Endothelial cell (in vitro differentiated cells): Measurements from ENCODE around the gene MFSD12. TPM values are rescaled to one million over a fixed set of nuclear protein-coding genes. Genes with fewer than 3 reads are reported as not detected.

Experiments
- DNase-seq: peaks from one replicate; pipeline ENCODE4 v3.0.0; 2021; ENCODE audit warnings: low spot score
- H3K27ac Mint-ChIP-seq: one replicate; pipeline ENCODE4 v1.8.0; 2021; ENCODE audit warnings: mixed read lengths, inconsistent platforms; ENCODE audit not compliant: unreplicated experiment
- H3K27me3 Mint-ChIP-seq: one replicate; pipeline ENCODE4 v1.8.0; 2021; ENCODE audit warnings: mild to moderate bottlenecking, moderate library complexity, mixed read lengths, inconsistent platforms; ENCODE audit not compliant: unreplicated experiment
- H3K36me3 Mint-ChIP-seq: one replicate; pipeline ENCODE4 v1.8.0; 2021; ENCODE audit warnings: mild to moderate bottlenecking, low read depth, mixed read lengths, inconsistent platforms; ENCODE audit not compliant: unreplicated experiment
- H3K4me1 Mint-ChIP-seq: one replicate; pipeline ENCODE4 v1.8.0; 2021; ENCODE audit warnings: mild to moderate bottlenecking, mixed read lengths, inconsistent platforms; ENCODE audit not compliant: unreplicated experiment
- H3K4me3 Mint-ChIP-seq: one replicate; pipeline ENCODE4 v1.8.0; 2021; ENCODE audit warnings: mild to moderate bottlenecking, mixed read lengths, inconsistent platforms; ENCODE audit not compliant: unreplicated experiment
- H3K9me3 Mint-ChIP-seq: one replicate; pipeline ENCODE4 v1.8.0; 2021; ENCODE audit warnings: mixed read lengths, inconsistent platforms; ENCODE audit not compliant: unreplicated experiment
- total RNA-seq: library from RNA; stranded (reverse); fragmentation: NEBNext Ultra II Directional; extraction: Animal tissue kit (Norgen Biotek cat#: 25700); gene quantifications from one replicate; pipeline ENCODE4 v1.2.1, GENCODE V29; 2021; ENCODE audit not compliant: unreplicated experiment
- TF ChIP-seq, protein P1 (sequence below): fragments of 200-600 bp; sonication (generic); IDR thresholded peaks from one replicate; pipeline ENCODE4 v1.5.0; 2021; ENCODE audit warnings: antibody characterized with exemption; ENCODE audit not compliant: unreplicated experiment

MFSD12 gene
- total RNA-seq, 1 donor from 2014 or later = 54.5 TPM

DNA sequence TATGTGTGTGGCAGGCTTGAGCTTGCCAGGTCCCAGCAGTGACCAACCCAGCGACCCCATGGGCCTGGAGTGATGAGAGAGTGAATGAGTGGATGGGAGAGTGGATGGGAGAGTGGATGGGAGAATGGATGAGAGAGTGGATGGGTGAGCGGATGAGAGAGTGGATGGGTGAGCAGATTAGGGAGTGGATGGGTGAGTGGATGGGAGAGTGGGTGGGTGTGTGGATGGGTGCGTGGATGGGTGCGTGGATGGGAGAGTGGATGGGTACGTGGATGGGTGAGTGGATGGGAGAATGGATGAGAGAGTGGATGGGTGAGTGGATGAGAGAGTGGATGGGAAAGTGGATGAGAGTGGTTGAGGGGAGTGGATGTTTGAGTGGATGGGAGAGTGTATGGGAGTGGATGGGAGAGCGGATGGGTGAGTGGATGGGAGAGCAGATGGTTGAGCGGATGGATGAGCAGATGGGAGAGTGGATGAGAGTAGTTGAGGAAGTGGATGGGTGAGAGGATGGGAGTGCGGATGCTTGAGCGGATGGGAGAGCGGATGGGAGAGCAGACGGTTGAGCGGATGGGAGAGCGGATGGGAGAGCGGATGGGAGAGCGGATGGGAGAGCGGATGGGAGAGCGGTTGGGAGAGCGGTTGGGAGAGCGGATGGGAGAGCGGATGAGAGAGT is 28.7 kb downstream of the MFSD12 start:
- no peak for DNase-seq
- no peak overlapping the region for H3K4me3 Mint-ChIP-seq
- TF ChIP-seq, protein P1, sequence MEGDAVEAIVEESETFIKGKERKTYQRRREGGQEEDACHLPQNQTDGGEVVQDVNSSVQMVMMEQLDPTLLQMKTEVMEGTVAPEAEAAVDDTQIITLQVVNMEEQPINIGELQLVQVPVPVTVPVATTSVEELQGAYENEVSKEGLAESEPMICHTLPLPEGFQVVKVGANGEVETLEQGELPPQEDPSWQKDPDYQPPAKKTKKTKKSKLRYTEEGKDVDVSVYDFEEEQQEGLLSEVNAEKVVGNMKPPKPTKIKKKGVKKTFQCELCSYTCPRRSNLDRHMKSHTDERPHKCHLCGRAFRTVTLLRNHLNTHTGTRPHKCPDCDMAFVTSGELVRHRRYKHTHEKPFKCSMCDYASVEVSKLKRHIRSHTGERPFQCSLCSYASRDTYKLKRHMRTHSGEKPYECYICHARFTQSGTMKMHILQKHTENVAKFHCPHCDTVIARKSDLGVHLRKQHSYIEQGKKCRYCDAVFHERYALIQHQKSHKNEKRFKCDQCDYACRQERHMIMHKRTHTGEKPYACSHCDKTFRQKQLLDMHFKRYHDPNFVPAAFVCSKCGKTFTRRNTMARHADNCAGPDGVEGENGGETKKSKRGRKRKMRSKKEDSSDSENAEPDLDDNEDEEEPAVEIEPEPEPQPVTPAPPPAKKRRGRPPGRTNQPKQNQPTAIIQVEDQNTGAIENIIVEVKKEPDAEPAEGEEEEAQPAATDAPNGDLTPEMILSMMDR = no peak

DNA sequence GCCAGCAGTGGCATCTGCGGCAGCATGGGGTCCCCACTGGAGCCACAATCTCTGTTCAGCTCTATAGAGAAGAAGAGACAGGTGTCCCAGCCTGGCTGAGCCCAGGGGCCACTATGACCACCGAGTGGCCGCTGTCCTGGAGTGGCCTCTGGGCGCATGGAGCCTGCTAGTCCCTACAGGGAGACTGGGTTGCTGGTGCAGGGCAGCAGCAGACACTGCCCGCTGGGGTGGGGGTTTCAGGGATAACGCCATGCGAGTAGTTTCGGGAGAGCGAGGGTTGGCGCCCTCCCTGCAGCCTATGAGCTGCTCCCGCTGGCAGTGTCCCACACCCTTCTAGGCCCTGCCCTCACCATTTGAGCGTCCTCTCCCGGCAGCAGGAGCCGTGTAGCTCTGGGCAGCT is 29.3 kb downstream of the MFSD12 start:
- H3K4me1 Mint-ChIP-seq = no peaks in the 10 kb centered on the region
- no peak overlapping the region for H3K4me3 Mint-ChIP-seq
- DNase-seq = no peak
- no peak overlapping the region for H3K27ac Mint-ChIP-seq
- peaks cover 9% of the 10 kb centered on the region for H3K36me3 Mint-ChIP-seq
- TF ChIP-seq, protein P1 = no peak
- peaks cover 8% of the 10 kb centered on the region for H3K27me3 Mint-ChIP-seq
- no peaks in the 10 kb centered on the region for H3K9me3 Mint-ChIP-seq

More for the DNA sequence above, 28.7 kb downstream of the MFSD12 start:
- H3K4me1 Mint-ChIP-seq = no peaks in the 10 kb centered on the region
- no peak overlapping the region for H3K27ac Mint-ChIP-seq
- no peaks in the 10 kb centered on the region for H3K9me3 Mint-ChIP-seq
- H3K27me3 Mint-ChIP-seq = peaks cover 9% of the 10 kb centered on the region
- peaks cover 13% of the 10 kb centered on the region for H3K36me3 Mint-ChIP-seq

DNA sequence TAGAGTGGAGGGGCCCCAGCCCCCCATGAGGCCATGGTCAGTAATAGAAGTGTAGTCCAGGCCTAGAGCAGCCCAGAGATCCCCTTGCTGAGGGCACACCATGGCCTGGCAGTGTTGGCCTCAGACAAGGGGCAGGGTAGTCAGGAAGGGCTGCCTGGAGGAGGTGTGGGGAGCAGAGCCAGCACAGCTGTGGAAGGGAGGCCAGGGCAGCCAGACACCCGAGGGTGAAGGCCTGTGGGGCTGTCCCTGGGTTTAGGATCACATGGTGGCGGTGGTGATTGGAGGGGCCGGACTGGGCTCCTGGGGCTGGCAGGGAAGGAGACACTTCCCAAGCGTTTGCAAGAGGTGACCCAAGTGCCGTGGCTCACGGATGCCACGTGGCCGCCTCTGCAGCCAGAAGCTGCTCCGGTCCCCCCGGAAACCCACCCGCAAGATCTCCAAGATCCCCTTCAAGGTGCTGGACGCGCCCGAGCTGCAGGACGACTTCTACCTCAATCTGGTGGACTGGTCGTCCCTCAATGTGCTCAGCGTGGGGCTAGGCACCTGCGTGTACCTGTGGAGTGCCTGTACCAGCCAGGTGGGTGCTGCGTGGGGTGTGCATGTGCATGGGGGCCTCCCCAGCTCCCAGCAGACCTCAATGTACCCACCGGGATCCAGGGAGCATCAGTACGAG is 30.0 kb downstream of the MFSD12 start:
- Mint-ChIP-seq H3K27ac (no peak overlapping the region), H3K4me3 (no peak overlapping the region), H3K36me3 (peaks cover 9% of the 10 kb centered on the region), H3K9me3 (no peaks in the 10 kb centered on the region), H3K4me1 (no peaks in the 10 kb centered on the region), H3K27me3 (peaks cover 6% of the 10 kb centered on the region)
- no peak for DNase-seq
- TF ChIP-seq, protein P1 = no peak

DNA sequence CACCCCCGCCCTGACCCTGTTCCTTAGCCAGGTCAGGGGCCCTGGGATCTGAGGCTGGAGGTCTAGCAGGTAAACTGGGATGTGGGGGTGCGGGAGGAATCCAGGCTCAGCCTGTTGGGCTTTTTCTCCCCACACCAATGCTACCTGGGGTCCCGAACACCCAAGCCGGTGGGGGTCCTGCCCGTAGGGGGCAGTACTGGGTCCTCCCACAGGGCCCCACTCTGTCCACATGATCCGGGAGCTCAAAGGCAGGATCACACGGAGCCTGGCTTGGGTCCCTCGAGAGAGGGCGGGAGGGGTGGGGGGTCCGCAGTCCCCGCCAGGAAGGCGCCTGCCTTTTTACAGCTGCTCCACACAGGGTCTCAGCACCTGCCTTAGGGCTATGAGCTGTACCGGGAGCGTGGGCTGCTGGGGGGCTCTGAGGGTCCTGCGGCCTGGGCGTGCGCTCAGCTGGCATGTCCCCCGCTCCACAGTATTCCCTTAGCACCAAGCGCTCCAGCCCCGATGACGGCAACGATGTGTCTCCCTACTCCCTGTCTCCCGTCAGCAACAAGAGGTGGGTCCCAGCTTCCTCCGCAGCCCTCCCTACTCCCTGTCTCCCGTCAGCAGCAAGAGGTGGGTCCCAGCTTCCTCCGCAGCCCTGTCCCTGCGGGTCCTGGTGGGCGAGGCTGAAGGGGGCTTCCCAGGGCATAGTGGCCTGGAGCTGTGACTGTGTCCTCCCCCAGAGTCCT is 30.7 kb downstream of the MFSD12 start:
- H3K4me3 Mint-ChIP-seq = no peak overlapping the region
- H3K4me1 Mint-ChIP-seq = no peaks in the 10 kb centered on the region

More for the DNA sequence above, 30.7 kb downstream of the MFSD12 start:
- Mint-ChIP-seq H3K36me3 (peaks cover 9% of the 10 kb centered on the region), H3K27ac (no peak overlapping the region), H3K9me3 (no peaks in the 10 kb centered on the region), H3K27me3 (peaks cover 5% of the 10 kb centered on the region)
- DNase-seq = no peak
- TF ChIP-seq, protein P1 = peak; percentile 15
